CD14-positive monocyte (primary cell): ENCODE measurements around the gene NOS2. TPM values are rescaled to one million over a fixed set of nuclear protein-coding genes. Genes with fewer than 3 reads are reported as not detected.
"Not testable (repeated sequence)": the region's sequence is repeated elsewhere in the genome, so short reads cannot be mapped to it uniquely, and the experiment has no call there.

Source experiments
- DNase-seq, 3 donors: peaks; one replicate each; pipeline ENCODE4 v3.0.0-alpha.2; 2011 to 2022
- H2AFZ ChIP-seq: 2 replicates; pipeline ENCODE4 v1.6.0; 2012; ENCODE audit warnings: mild to moderate bottlenecking, low read depth, low read length, inconsistent platforms; ENCODE audit not compliant: insufficient read depth, poor library complexity, severe bottlenecking
- H3K27ac ChIP-seq, 2 donors: 1 replicate in 1 of 2; 2 replicates in 1 of 2; pipeline ENCODE4 v1.5.1; 2012 to 2013; ENCODE audit warnings: low read length in 2 of 2, control low read depth in 1 of 2, inconsistent platforms in 1 of 2, low read depth in 1 of 2, mild to moderate bottlenecking in 1 of 2
- H3K27me3 ChIP-seq, 2 donors: one replicate each; pipeline versions ENCODE4 v1.6.0 to v1.6.1; 2011 to 2013; ENCODE audit warnings: low read length in 2 of 2; ENCODE audit not compliant: control insufficient read depth in 2 of 2, insufficient read depth in 2 of 2
- H3K36me3 ChIP-seq, 2 donors: replicated peaks in 1 of 2; 1 replicate in 1 of 2; 2 replicates in 1 of 2; pipeline versions ENCODE4 v1.5.1 to v1.6.1; 2012 to 2013; ENCODE audit warnings: low read length in 2 of 2, control low read depth in 1 of 2, inconsistent platforms in 1 of 2, mild to moderate bottlenecking in 1 of 2; ENCODE audit not compliant: insufficient read depth in 2 of 2, control insufficient read depth in 1 of 2
- H3K4me1 ChIP-seq, 2 donors: 1 replicate in 1 of 2; 2 replicates in 1 of 2; pipeline versions ENCODE4 v1.5.1 to v1.6.1; 2012 to 2013; ENCODE audit warnings: low read length in 2 of 2, control low read depth in 1 of 2, inconsistent platforms in 1 of 2, mild to moderate bottlenecking in 1 of 2, moderate library complexity in 1 of 2; ENCODE audit not compliant: insufficient read depth in 2 of 2, control insufficient read depth in 1 of 2
- H3K4me2 ChIP-seq: replicated peaks from 2 replicates; pipeline ENCODE3; 2012; ENCODE audit warnings: low read length, moderate library complexity, mild to moderate bottlenecking; ENCODE audit not compliant: poor library complexity, severe bottlenecking; ENCODE audit errors: extremely low read depth
- H3K4me3 ChIP-seq, 3 experiments: fragments of 200-600 bp in 1 of 3; sonication (generic) in 1 of 3; replicated peaks in 1 of 3; 1 replicate in 2 of 3; 2 replicates in 1 of 3; pipeline ENCODE4 v1.5.1; 2011 to 2013; ENCODE audit warnings: low read length in 3 of 3, mild to moderate bottlenecking in 3 of 3, control low read depth in 2 of 3, low read depth in 2 of 3, inconsistent platforms in 1 of 3, moderate library complexity in 1 of 3
- H3K79me2 ChIP-seq: 2 replicates; pipeline ENCODE4 v1.6.0; 2012; ENCODE audit warnings: mild to moderate bottlenecking, control low read depth, inconsistent platforms, low read length, moderate library complexity; ENCODE audit not compliant: insufficient read depth
- H3K9ac ChIP-seq: 2 replicates; pipeline ENCODE4 v1.6.0; 2017; ENCODE audit warnings: low read length, mild to moderate bottlenecking; ENCODE audit not compliant: insufficient read depth, poor library complexity, severe bottlenecking
- H3K9me3 ChIP-seq, 2 donors: replicated peaks in 1 of 2; 1 replicate in 1 of 2; 2 replicates in 1 of 2; pipeline versions ENCODE4 v1.5.1 to v1.6.1; 2012 to 2013; ENCODE audit warnings: low read length in 2 of 2, control low read depth in 1 of 2; ENCODE audit not compliant: control insufficient read depth in 1 of 2, insufficient read depth in 1 of 2
- H4K20me1 ChIP-seq: 2 replicates; pipeline ENCODE4 v1.6.0; 2012; ENCODE audit warnings: mild to moderate bottlenecking, low read length, control low read depth, moderate library complexity; ENCODE audit not compliant: insufficient read depth
- H3K27ac Mint-ChIP-seq, 7 donors: one replicate each; pipeline ENCODE4 v1.8.0; 2020; ENCODE audit warnings: mild to moderate bottlenecking in 7 of 7, mixed read lengths in 7 of 7, moderate library complexity in 6 of 7, inconsistent platforms in 2 of 7
- H3K27me3 Mint-ChIP-seq, 3 donors: one replicate each; pipeline ENCODE4 v1.8.0; 2021 to 2022; ENCODE audit warnings: low read depth in 3 of 3, mild to moderate bottlenecking in 3 of 3, mixed read lengths in 3 of 3, moderate library complexity in 3 of 3, inconsistent platforms in 1 of 3
- H3K36me3 Mint-ChIP-seq, 2 donors: one replicate each; pipeline ENCODE4 v1.8.0; 2020; ENCODE audit warnings: mixed read lengths in 2 of 2, inconsistent platforms in 1 of 2, mild to moderate bottlenecking in 1 of 2
- H3K4me1 Mint-ChIP-seq: one replicate; pipeline ENCODE4 v1.8.0; 2020; ENCODE audit warnings: mild to moderate bottlenecking, mixed read lengths
- H3K4me3 Mint-ChIP-seq, 2 donors: one replicate each; pipeline ENCODE4 v1.8.0; 2020; ENCODE audit warnings: mild to moderate bottlenecking in 2 of 2, mixed read lengths in 2 of 2, moderate library complexity in 1 of 2
- H3K9me3 Mint-ChIP-seq, 7 donors: one replicate each; pipeline ENCODE4 v1.8.0; 2020 to 2022; ENCODE audit warnings: mixed read lengths in 7 of 7, mild to moderate bottlenecking in 6 of 7, moderate library complexity in 6 of 7, inconsistent platforms in 2 of 7
- CTCF ChIP-seq: fragments of 200-600 bp; IDR thresholded peaks from one replicate; pipeline ENCODE4 v1.8.0; 2022; ENCODE audit warnings: antibody characterized with exemption, mild to moderate bottlenecking
- WGBS: methylation state at CpG from one replicate; pipeline ENCODE4 v1.1.5; 2013; ENCODE audit warnings: missing lambda C conversion rate; ENCODE audit not compliant: insufficient coverage; 5-methylcytosine and 5-hydroxymethylcytosine counted together
- intact Hi-C, 2 donors: fragments of 100-400 bp; cut with micrococcal nuclease; formaldehyde crosslinking; loops; one replicate each; pipeline versions ENCODE4 v1.15.0 to v1.15.1; 2023
- polyA plus RNA-seq, 3 donors: library from polyadenylated mRNA; depleted of rRNA in 1 of 3; unstranded in 2 of 3; stranded (reverse) in 1 of 3; fragments of 300-500 nt in 2 of 3; fragments of >200 nt in 1 of 3; fragmentation: Illumina TruSeq in 2 of 3; gene quantifications; 1 replicate in 2 of 3; 2 replicates in 1 of 3; pipeline ENCODE4 v1.2.3, GENCODE V29; 2012 to 2021

NOS2 gene
- polyA plus RNA-seq, 3 donors, result not detected

GRCh38 chr17:27848931-27849330 lies 48.6 kb upstream of the NOS2 start:
- no peak for DNase-seq
- H3K36me3 ChIP-seq, result no peaks in the 10 kb centered on the region
- peaks cover 23% of the 10 kb centered on the region for H3K4me1 Mint-ChIP-seq
- H3K36me3 Mint-ChIP-seq, result no peaks in the 10 kb centered on the region
- no peak overlapping the region for H3K4me3 ChIP-seq
- H2AFZ ChIP-seq, result no peak overlapping the region
- no peak overlapping the region for H3K27ac Mint-ChIP-seq
- no peak for TF ChIP-seq CTCF
- peaks cover 0 to 3% of the 10 kb centered on the region in 2 donors for H3K9me3 ChIP-seq
- H3K27me3 ChIP-seq, result no peaks in the 10 kb centered on the region
- no peak overlapping the region for H3K9ac ChIP-seq
- no peaks in the 10 kb centered on the region for H3K79me2 ChIP-seq
- H3K27me3 Mint-ChIP-seq, result peaks cover 0 to 3% (median 3%) of the 10 kb centered on the region in 3 donors
- peaks cover 0 to 4% of the 10 kb centered on the region in 2 donors for H3K4me1 ChIP-seq
- H3K4me3 Mint-ChIP-seq, result no peak overlapping the region
- peaks cover 0 to 10% (median 6%) of the 10 kb centered on the region in 7 donors for H3K9me3 Mint-ChIP-seq
- no peak overlapping the region for H3K4me2 ChIP-seq
- 100% methylated on average over 2 of the region's 3 CpGs for WGBS
- H3K27ac ChIP-seq, result no peak overlapping the region
- no peaks in the 10 kb centered on the region for H4K20me1 ChIP-seq
- intact Hi-C loops, result no loop called here

GRCh38 chr17:27846808-27847307 lies 46.5 kb upstream of the NOS2 start:
- H3K79me2 ChIP-seq, H3K4me1 ChIP-seq, H4K20me1 ChIP-seq, H3K27me3 ChIP-seq, H3K36me3 Mint-ChIP-seq, H3K36me3 ChIP-seq, intact Hi-C loops, DNase-seq, H3K9me3 ChIP-seq, H3K9me3 Mint-ChIP-seq, H3K27ac ChIP-seq, H3K27me3 Mint-ChIP-seq: not testable (repeated sequence)
- Histone ChIP-seq H3K4me3 (peak overlapping the region in 1 of 3 experiments; percentile 60), H3K9ac (peak overlapping the region; percentile 12), H2AFZ (peak overlapping the region; percentile 66), H3K4me2 (peak overlapping the region; percentile 64)
- WGBS, result 93% methylated on average over 7 of the region's 11 CpGs
- Mint-ChIP-seq H3K27ac (peak overlapping the region in 1 of 7 donors; percentile 32), H3K4me3 (peak overlapping the region; percentile 77 to 90), H3K4me1 (peaks cover 15% of the 10 kb centered on the region)
